ENCODE measurements around the gene ASB1.
A peak's percentile ranks its signal among the peaks of the same experiment; 100 is the strongest.
"Not testable (repeated sequence)": the region's sequence is repeated elsewhere in the genome, so short reads cannot be mapped to it uniquely, and the experiment has no call there.

The ASB1 gene

DNA sequence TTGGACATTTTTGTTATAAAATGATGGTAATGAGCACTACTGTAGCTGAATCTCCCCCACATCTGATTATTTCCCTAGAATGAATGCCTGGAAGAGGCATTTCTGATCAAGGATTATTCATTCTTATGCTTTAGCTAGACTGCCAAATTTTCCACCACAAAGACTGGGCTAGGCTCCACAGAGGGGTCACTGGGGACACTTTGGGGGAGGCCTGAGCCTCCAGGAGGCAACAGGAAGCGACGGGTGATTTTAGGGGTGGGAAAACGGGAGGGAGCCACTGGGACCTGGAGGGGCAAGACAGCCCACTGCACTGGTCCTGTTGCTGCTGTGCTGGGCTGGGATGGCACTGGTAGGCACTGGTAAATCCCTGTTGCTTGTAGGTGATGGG lies 2.4 kb upstream of the ASB1 start:
- DNase-seq: peak; percentile 19

DNA sequence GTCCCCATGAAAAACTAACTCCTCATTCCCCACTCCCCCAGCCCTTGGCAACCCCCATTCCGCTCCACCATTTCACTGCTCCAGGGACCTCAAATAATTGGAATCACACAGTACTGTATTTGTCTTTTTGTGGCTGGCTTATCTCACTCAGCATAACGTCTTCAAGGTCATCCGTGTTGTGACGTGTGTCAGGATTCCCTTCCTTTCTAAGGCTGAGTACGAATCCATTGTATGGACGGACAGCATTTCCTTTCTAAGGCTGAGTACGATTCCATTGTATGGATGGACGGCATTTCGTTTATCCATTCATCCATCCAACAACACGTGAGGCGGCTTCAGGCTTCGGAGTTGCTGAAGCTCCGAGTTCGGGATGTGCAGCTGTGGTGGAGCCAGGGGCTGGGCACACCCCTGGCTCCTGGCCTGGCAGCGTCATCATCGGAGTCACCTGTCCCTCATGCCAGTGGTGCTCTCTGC lies 1.2 kb upstream of the ASB1 start:
- DNase-seq: no peak

DNA sequence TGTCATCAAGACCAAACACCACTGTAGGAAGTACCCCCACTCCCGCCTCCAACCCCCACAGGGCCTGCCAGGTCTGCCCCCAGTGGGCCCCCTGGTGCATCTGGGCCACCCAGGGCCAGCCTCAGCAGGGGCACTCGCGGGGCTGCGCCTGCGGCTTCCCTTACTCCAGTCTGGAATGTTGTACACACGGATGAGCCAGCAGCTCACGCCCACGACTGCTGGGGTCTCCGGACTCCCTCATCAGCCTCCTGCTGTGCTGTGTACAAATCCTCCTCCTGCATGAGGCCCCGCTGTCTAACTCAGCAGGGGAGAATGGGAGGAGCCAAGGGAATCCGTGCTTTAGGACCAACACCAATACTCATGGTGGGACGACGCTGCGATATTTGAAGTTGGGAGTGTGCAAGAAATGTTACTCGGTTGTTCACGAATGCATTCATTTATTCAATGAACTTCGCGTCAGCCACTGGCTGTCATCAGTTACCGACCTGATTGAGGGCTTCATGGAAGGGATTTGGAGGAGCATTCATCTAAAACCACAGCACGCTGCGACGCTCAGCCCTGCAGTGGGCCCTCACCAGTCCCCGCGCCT lies 654 bp upstream of the ASB1 start:
- DNase-seq: peak; percentile 85

DNA sequence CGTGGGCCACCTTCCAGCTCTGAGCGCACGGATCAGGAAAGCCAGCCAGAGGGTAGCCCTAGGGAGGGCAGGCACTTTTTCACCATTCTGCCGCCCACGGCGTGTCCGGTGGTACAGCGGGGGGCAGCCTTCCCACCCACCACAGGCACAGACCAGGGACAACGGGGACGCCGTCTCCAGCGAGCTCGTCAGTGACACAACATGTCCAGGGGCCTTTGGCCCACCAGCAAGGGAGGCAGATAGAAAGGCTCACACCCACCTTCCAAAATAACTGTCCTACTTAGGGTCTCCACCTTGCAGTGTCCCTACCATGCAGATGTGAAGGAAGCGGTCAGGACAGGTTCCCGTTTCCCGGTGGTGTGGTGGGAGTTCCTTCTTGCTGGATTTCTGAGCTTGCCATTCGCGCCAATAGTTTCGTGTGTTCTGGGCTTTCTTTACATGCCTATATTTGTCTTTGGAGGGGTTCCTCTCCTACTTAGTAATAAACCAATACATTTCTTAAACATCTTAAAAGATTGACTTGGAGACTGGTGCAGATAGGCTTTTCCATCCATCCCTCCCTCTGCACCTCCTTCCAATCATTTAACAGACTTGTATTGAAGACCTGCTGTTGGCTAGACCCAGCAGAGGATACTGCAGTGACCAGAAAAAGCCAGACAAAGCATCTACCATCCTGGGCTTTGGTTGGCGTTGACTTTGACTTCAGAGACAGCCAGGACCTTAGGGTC lies 872 bp downstream of the ASB1 start:
- no peak for DNase-seq

DNA sequence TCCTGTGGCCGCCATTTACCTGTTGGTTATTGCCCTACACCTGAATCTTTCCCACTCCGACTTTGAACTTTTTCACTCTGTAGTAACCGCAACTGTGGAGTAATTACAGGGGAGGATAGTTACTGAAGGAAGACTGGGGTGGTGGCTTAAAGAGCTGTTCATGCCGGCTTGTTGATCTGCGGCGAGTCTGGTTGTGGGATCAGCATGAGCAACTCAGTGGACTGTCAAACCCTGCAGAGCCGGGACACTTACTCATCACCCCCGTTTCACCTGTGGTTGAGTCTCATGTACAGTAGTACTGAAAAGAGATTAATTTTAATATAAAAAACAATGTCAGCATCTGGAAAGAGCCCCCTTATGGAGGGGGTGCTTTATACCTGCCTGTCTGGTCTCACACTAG lies 2.1 kb downstream of the ASB1 start:
- DNase-seq: no peak

DNA sequence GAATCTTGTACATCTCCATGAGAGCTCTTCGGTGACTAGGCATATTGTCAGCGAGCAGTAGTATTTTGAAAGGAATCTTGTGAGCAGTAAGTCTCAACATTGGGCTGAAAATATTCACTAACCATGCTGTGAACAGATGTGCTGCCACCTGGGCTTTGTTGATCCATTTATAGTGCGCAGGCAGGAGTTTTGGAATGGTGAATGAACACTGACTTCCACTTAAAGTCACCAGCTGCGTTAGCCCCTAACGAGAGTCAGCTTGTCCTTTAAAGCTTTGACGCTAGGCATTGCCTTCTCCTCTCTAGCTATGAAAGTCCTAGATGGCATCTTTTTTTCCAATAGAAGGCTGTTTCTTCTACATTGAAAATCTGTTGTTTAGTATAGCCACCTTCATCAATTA lies 4.1 kb downstream of the ASB1 start:
- DNase-seq: no peak

DNA sequence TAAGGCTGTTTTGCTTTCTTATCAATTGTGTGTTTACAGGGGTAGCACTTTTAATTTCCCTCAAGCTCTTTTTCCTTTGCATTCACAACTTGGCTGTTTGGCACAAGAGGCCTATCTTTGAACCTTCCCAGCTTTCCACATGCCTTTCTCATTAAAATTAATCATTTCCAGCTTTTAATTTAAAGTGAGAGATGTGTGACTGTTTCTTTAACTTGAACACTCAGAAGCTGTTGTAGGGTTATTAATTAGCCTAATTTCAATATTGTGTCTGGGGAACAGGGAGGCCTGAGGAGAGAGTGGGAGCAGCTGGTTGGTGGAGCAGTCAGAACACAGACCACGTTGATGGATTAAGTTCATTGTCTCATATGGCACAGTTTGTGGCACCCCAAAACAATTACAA lies 4.7 kb downstream of the ASB1 start:
- no peak for DNase-seq

DNA sequence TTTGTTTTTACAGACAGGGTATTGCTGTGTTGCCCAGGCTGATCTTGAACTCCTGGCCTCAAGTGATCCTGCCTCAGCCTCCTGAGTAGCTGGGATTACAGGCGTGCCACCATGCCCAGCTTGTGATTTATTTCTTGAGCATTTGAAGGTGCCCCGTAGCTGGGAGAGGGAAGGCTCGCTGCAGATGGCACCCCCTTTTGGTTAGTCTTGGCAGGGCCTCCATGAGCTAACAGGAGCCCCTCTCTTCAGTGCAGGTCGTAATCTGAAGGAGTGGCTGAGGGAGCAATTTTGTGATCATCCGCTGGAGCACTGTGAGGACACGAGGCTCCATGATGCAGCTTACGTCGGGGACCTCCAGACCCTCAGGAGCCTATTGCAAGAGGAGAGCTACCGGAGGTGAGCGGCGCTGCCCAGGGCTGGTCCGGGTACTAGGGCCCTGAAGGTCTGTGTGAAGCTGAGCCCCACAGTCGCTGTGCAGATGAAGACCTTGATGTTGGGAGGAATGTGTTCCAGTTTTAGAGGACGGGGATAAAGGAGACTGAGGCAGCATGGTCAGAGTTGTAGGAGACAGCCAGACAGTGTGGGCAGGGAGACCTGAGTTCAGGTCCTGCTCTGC lies 6.7 kb downstream of the ASB1 start:
- no peak for DNase-seq

DNA sequence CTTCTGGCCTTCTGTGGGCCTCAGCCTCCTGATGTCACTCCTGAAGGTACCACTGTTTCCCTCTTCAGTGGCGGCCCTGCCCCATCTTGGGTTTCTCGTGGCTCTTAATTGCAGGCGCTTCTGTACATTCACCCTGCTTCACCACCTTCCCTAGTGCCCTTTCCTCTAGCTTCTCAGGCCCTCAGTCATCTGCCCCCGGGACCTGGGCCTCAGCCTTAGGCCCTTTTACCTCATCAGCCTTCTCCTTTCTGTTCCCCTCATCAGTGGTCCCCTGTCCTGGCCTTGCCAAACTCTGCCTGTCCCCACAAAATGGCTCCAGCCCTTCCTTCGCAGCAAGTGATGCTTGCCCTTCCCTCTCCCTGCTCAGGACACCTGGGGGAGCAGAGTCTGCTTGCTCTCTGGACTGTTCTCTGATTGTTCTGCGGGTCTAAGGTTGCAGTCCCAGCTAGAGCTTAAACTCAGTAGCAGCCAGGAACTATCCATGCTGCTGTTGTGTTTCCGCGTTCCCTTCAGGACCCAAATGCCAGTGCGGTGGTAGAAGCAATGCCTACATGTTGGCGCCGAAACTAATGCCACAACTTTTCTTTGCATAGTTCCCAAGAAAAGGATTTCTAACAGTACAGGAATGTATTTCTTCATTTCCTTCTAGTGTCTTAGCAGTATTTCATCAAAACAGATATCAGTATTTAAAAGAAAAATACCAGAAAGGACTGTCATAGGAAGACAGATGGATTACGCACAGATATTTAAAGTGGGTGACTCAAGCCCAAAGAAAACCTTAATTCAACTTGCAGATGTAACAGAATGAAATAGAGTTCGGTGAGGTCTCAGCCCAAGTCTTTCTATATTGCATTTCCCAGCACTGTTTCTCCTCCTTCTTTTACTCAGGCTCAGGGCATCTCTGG lies 7.5 kb downstream of the ASB1 start:
- DNase-seq: peak; percentile 94

DNA sequence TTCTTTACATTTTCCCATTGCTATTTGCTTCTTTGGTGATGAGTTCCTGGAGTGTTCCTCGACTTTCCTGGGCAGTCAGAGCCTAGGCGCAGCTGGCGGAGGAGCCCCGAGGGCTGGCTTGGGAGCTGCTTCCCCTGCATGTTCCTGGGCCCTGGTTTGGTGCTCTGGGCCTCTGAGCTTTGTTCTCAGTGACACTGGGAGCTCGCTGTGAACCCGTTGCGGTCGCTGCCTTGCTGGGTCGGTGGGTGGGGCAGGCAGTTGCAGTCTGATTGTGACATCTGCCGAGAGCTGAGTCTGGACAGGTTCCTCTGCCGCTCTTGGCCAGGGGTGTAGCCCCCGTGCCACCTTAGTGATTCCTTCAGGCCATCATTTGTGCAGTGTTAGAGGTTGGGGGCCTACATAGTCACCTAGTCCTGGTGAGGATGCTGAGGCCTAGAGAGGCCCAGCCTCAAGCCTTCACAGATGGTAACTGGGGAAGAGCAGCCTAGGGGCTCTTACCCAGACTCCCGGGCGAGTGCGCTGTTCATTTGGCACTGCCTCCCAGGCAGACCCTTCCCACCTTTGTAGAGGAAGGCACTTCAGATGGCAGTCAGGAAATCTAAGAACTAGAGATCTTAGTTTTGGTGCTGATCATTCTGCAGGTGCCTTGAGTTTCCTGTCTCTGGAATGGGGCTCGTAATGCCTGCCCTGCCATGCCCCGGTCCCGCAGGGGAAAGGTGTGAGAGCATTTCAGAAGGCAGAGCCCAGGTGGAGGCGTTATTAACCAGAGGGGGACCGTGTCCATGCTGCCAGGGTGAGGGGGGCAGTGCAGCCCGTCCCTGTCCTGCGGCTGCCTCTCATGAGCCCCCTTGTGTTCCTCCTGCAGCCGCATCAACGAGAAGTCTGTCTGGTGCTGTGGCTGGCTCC lies 8.4 kb downstream of the ASB1 start:
- no peak for DNase-seq

DNA sequence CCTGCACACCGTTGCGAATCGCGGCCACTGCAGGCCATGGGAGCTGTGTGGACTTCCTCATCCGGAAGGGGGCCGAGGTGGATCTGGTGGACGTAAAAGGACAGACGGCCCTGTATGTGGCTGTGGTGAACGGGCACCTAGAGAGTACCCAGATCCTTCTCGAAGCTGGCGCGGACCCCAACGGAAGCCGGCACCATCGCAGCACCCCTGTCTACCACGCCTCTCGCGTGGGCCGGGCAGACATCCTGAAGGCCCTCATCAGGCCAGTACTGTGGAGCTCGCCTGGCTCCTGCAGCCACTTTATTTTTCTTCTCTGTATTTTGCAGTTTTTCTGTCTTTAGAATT lies 9.0 kb downstream of the ASB1 start:
- DNase-seq: no peak

DNA sequence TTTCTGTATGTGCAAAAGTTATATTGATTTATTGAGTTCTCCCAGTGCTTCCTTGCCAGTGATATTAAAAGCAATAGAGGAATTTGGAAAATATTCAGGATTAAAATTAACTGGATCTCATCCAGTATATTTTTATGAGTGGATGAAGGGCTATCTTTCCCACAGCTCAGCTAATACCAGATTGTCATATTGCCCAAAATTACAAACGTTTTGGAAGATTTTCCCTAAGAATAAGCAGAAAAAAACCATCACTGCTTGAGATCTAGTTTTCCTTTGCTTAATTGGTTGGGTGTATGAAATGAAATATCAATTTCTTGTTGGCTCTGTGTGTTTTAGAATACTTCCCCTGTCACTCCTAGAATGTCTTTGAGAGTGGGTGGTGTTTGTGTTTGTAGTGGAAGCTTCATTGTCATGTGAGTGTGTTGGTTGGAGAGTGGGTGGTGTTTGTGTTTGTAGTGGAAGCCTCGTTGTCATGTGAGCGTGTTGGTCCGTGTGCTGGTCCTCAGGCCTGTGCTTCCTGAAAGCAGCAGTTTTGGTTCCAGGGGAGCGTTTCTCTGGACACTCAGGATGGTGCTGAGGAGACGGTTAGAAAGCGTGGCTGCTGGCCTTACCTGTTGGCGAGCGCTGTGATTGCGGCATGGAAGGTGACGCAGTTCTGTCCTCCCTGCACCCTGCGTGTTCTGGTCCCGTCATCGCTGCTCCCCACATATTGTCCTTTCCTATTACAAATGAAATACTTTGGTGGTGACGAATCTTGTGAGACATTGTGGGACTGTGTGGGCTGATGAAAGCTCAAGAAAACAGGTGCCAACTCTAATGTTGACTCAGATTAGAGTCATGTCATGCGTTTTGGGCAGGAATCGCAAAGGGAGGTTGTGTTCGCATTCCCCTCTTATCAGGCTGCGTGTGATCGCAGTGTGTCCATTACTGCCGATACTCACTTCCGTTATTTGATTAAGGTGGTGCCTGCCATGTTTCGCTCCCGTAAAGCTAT lies 12.4 kb downstream of the ASB1 start:
- peak; percentile 82 for DNase-seq

DNA sequence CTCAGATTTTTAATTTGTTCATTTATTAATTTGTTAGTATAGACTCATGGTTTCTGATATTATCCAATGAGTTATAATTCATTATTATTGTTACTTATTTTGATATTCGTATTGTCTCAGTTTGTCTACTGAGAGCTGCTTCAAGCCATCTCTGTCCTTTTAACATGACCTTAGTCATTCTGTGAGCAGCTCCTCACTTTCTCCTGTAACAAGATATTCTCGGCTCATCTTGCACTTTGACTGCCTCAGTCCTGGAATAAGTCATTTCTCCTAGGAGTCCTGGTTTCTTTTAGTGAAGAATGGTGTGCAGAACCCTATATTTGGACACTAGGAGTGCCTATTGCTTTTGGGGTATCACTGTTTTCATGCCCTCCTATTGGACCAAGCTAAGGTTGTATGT lies 13.2 kb downstream of the ASB1 start:
- DNase-seq: no peak

DNA sequence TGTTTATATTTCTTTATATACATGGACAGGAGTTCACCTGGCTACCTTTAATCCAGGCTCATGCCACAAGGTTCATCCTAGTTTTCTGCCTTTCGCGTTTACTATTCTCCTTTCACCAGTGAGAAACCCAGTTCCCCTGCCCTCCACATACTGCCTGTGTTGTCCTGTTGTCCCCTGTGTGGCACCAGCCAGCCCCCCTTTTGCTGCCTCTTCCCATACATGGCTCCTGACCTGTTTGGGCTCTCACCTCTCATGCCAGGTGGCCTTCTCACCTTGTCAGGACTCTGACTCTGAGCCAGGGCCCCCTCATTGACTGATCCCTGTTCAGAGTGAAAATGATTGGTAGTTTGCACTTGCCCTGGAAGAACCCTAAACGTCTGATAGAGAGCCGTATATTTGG lies 13.6 kb downstream of the ASB1 start:
- DNase-seq: no peak

DNA sequence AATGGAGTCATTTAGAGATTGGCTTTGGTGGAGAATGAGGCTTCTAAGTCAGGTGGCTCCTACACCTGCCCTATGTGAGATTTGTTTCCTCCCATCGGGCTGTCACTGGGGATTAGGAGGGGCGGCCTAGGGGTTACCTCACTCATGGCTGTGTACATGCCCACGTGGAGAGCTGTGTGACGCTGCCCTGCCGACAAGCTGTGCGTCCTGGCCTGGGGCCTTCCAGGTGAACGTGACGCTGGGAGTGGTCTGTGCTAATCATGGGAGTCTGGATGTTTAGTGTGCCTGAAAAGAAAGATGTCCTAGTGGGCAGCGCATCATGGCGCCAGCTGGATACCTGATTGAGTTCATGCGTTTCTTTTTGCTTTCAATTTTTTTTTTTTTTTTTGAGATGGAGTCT lies 14.0 kb downstream of the ASB1 start:
- no peak for DNase-seq

DNA sequence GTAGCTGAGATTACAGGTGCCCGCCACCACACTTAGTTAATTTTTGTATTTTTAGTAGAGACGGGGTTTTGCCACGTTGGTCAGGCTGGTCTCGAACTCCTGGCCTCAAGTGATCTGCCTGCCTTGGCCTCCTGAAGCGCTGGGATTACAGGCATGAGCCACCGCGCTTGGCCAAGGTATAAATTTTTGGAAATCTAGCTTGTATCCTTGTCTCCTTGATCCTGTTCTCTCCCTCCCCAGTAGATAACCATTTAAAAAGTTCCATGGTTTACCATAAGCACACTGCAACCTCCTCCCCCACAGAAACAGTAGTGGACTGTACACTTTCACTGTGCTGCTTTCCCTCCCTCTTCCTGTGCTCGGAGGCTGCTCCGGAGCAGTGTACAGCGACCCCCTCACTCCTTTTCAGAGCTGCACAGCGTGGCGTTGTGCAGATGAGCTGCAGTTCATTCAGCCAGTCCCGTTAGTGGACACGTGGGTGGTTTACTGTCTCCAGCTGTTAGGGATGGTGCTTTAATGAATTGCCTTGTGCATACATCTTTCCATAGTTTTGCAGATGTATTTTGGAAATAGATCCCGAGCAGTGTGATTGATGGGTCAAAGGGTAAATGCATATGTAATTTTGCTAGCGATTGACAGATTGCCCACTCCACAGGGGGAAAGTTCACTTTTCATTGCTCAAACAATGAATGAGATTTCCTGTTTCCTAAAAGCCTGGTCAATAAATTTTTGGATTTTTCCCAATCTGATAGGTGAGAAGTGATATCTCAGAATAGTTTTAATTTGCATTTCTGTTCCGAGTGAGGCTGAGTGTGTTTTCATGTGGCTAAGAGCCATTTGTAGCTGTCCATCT lies 14.8 kb downstream of the ASB1 start:
- DNase-seq: no peak

DNA sequence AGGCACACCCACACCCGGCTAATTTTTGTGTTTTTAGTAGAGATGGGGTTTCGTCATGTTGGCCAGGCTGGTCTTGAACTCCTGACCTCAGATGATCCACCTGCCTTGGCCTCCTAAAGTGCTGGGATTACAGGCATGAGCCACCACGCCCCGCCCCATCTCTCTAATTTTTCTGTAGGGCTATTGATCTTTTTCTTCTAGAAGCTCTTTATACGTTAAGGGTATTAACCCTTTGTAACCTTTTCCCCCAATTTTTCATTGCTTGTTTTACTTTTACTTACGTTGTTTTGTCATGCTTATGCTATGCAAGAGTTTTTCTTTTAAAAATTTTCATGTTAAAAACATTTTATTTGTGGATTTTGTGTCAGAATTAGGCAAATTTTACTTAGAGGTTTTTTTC lies 15.5 kb downstream of the ASB1 start:
- DNase-seq: not testable (repeated sequence)

DNA sequence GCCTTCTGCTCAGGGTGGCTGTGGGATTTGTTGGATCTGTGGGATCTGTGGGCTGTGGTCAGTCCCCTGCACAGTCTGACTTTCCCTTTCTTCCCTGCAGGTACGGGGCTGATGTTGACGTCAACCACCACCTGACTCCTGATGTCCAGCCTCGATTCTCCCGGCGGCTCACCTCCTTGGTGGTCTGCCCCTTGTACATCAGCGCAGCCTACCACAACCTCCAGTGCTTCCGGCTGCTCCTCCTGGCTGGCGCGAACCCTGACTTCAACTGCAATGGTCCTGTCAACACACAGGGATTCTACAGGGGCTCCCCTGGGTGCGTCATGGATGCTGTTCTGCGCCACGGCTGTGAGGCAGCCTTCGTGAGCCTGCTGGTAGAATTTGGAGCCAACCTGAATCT lies 17.5 kb downstream of the ASB1 start:
- no peak for DNase-seq

DNA sequence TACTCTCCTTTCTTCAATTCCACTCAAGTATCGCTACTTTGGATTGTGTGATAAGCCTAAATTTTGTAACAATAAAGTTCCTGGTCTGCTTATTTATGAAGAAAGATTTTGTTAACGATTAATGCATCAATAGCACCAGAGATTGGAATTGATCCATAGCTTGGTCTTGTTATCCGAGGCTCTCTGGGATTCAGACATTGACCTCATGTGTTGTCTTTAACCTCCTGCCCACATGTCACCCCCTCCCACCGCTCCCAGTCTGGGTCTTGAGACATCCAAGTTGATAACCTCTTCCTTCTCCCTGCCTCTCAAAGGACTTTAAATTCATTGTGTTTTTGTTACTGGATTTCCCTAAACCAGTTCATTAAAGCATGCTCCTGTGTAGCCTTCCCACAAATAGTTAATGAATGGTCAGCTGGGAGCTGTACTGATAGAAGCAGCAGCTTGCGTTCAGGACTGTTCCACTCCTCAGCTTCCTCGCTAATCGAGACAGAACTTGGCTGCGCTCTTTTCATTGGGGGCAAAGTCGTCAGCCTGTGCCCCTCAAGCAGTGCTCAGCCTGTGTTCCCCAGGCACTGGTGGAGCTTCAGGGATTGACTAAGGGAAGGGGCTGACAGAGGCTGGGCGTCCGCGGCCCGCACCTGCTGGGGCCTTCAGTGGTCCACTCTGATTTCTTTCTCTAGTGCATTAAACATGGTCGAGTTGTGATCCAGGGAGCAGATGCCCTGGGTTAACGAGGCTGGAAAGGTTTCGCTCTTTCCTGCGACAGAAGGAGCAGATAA lies 18.9 kb downstream of the ASB1 start:
- DNase-seq: no peak
